CD4-positive, alpha-beta T cell (primary cell): ENCODE data around the gene ATM. TPM values are rescaled to one million over a fixed set of nuclear protein-coding genes. Genes with fewer than 3 reads are reported as not detected.

Experiments used
- ATAC-seq: fragments of 200-7000 bp; cut with Tn5 transposase; one replicate; pipeline ENCODE4 v1.10.0; 2022; ENCODE audit warnings: mild to moderate bottlenecking; ENCODE audit not compliant: poor library complexity
- CTCF ChIA-PET: fragments of 350-600 bp; sonication (Branson Sonifier 250); formaldehyde crosslinking; loops from one replicate; lab custom pipeline; 2021; ENCODE audit warnings: antibody characterized with exemption, inconsistent platforms; lab: Charles Lee
- POLR2A ChIA-PET: fragments of 350-600 bp; sonication (Branson Sonifier 250); formaldehyde crosslinking; loops from one replicate; lab custom pipeline; 2021; ENCODE audit warnings: antibody characterized with exemption, inconsistent platforms; lab: Charles Lee
- DNase-seq, 14 experiments: peaks; one replicate each; pipeline ENCODE4 v3.0.0-alpha.2; 2013 to 2020; ENCODE audit warnings: mixed read lengths in 2 of 14
- H3K27ac ChIP-seq, 2 donors: one replicate each; pipeline versions ENCODE4 v1.5.1 to v1.7.0; 2013; ENCODE audit warnings: low read length in 2 of 2, low read depth in 1 of 2, mild to moderate bottlenecking in 1 of 2
- H3K27me3 ChIP-seq, 2 experiments: 1 replicate in 1 of 2; 2 replicates in 1 of 2; pipeline versions ENCODE4 v1.6.1 to v1.7.0; 2013; ENCODE audit warnings: low read length in 2 of 2, control low read depth in 1 of 2, mild to moderate bottlenecking in 1 of 2, moderate library complexity in 1 of 2; ENCODE audit not compliant: insufficient read depth in 2 of 2, control insufficient read depth in 1 of 2
- H3K36me3 ChIP-seq: one replicate; pipeline ENCODE4 v1.6.1; 2013; ENCODE audit warnings: low read length, control low read depth; ENCODE audit not compliant: insufficient read depth
- H3K4me1 ChIP-seq: one replicate; pipeline ENCODE4 v1.6.1; 2013; ENCODE audit warnings: low read length, control low read depth; ENCODE audit not compliant: insufficient read depth
- H3K4me3 ChIP-seq: one replicate; pipeline ENCODE4 v1.5.1; 2013; ENCODE audit warnings: mild to moderate bottlenecking, low read length, moderate library complexity
- H3K9me3 ChIP-seq, 2 experiments: 1 replicate in 1 of 2; 2 replicates in 1 of 2; pipeline versions ENCODE4 v1.6.1 to v1.7.0; 2013; ENCODE audit warnings: low read length in 2 of 2, mild to moderate bottlenecking in 2 of 2, control low read depth in 1 of 2, moderate library complexity in 1 of 2; ENCODE audit not compliant: control insufficient read depth in 1 of 2, insufficient read depth in 1 of 2
- H3K27ac Mint-ChIP-seq: one replicate; pipeline ENCODE4 v1.8.0; 2020; ENCODE audit warnings: mixed read lengths
- H3K27me3 Mint-ChIP-seq: one replicate; pipeline ENCODE4 v1.8.0; 2021; ENCODE audit warnings: mixed read lengths
- H3K36me3 Mint-ChIP-seq: one replicate; pipeline ENCODE4 v1.8.0; 2021; ENCODE audit warnings: low read depth, mixed read lengths
- H3K4me1 Mint-ChIP-seq: one replicate; pipeline ENCODE4 v1.8.0; 2021; ENCODE audit warnings: low read depth, mixed read lengths
- H3K4me3 Mint-ChIP-seq: one replicate; pipeline ENCODE4 v1.8.0; 2020; ENCODE audit warnings: mild to moderate bottlenecking, mixed read lengths
- H3K9me3 Mint-ChIP-seq: one replicate; pipeline ENCODE4 v1.8.0; 2020; ENCODE audit warnings: mixed read lengths
- CTCF ChIP-seq: fragments of 200-600 bp; IDR thresholded peaks from one replicate; pipeline ENCODE4 v1.8.0; 2022; ENCODE audit warnings: antibody characterized with exemption, mild to moderate bottlenecking
- intact Hi-C, 2 experiments: fragments of 100-400 bp; cut with DNase I in 1 of 2; cut with micrococcal nuclease in 1 of 2; formaldehyde crosslinking; loops; one replicate each; pipeline versions ENCODE4 v1.15.1 to v1.9.0; 2023 to 2025; cut with DNase I, micrococcal nuclease
- total RNA-seq, 174 experiments: library from RNA in 2 of 174; stranded (reverse) in 2 of 174; gene quantifications; one replicate each; pipeline ENCODE4 v1.2.3 and lab custom pipeline; 2021 to 2026

The ATM gene
- total RNA-seq, 2 experiments from 2014 or later, result 307 to 329 TPM

GRCh38 chr11:108345767-108346166 is 122.9 kb downstream of the ATM start:
- DNase-seq, result no peak
- no peak for ATAC-seq
- TF ChIP-seq CTCF, result no peak
- POLR2A ChIA-PET, result no interaction called here
- no peak overlapping the region for H3K4me3 Mint-ChIP-seq
- peaks cover 72% of the 10 kb centered on the region for H3K36me3 ChIP-seq
- H3K4me1 ChIP-seq, result no peaks in the 10 kb centered on the region
- no peak overlapping the region for H3K4me3 ChIP-seq
- peaks cover 29% of the 10 kb centered on the region for H3K4me1 Mint-ChIP-seq
- peaks cover 90% of the 10 kb centered on the region for H3K36me3 Mint-ChIP-seq
- H3K27me3 ChIP-seq, result no peaks in the 10 kb centered on the region
- intact Hi-C loops, result loop anchor here in 1 of 2 experiments (10.0 kb wide), 1 partner anchor 299 kb away; no protein-coding TSS in a partner anchor
- no peaks in the 10 kb centered on the region for H3K9me3 ChIP-seq
- no peak overlapping the region for H3K27ac ChIP-seq
- H3K27ac Mint-ChIP-seq, result peak overlapping the region; percentile 52
- H3K27me3 Mint-ChIP-seq, result no peaks in the 10 kb centered on the region
- CTCF ChIA-PET, result no interaction called here
- H3K9me3 Mint-ChIP-seq, result no peaks in the 10 kb centered on the region

DNA sequence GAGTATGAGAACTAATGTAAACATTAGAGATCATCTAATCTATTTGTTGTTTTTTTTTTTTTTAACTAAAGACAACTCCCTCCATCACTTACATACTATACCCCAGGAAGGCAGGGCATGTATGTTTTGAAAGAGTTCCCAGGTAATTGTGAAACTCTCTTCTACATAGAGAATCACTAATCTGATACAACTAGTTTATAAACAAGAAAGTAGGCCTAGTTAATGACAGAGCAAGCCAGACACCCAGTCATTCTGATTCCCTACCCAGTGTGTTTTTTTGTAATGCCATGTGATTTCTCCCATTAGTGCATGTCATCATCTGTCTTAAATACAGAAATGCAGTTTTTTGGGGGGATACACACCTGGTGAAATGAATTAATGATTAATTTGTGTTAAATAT is 123.6 kb downstream of the ATM start:
- no peak overlapping the region for H3K27ac ChIP-seq
- H3K27ac Mint-ChIP-seq, result peak overlapping the region; percentile 52
- no peak for DNase-seq

GRCh38 chr11:108351468-108351867 is 128.6 kb downstream of the ATM start:
- TF ChIP-seq CTCF, result no peak
- DNase-seq, result no peak
- H3K36me3 Mint-ChIP-seq, result peaks cover 95% of the 10 kb centered on the region
- peak overlapping the region; percentile 50 for H3K27ac Mint-ChIP-seq
- no peaks in the 10 kb centered on the region for H3K4me1 ChIP-seq
- ATAC-seq, result no peak
- CTCF ChIA-PET, result interaction anchor here (1.2 to 1.9 kb wide), 2 partner anchors 10 to 17 kb away, joined by 3 to 6 read pairs; no protein-coding TSS in a partner anchor
- no peak overlapping the region for H3K4me3 ChIP-seq
- H3K4me3 Mint-ChIP-seq, result no peak overlapping the region
- POLR2A ChIA-PET, result no interaction called here
- no peaks in the 10 kb centered on the region for H3K27me3 ChIP-seq
- H3K36me3 ChIP-seq, result peaks cover 92% of the 10 kb centered on the region
- H3K4me1 Mint-ChIP-seq, result no peaks in the 10 kb centered on the region
- H3K9me3 ChIP-seq, result no peaks in the 10 kb centered on the region
- no peaks in the 10 kb centered on the region for H3K9me3 Mint-ChIP-seq
- H3K27ac ChIP-seq, result no peak overlapping the region
- no peaks in the 10 kb centered on the region for H3K27me3 Mint-ChIP-seq
- intact Hi-C loops, result loop anchor here in 1 of 2 experiments (5.0 kb wide), 1 partner anchor 34 kb away; no protein-coding TSS in a partner anchor

More for the DNA sequence above, 123.6 kb downstream of the ATM start:
- peaks cover 72% of the 10 kb centered on the region for H3K36me3 ChIP-seq
- peaks cover 90% of the 10 kb centered on the region for H3K36me3 Mint-ChIP-seq
- intact Hi-C loops, result loop anchor here in 1 of 2 experiments (10.0 kb wide), 1 partner anchor 298 kb away; no protein-coding TSS in a partner anchor
- ChIA-PET CTCF (no interaction called here), POLR2A (no interaction called here)
- H3K9me3 ChIP-seq, result no peaks in the 10 kb centered on the region
- H3K4me3 Mint-ChIP-seq, result no peak overlapping the region
- no peak overlapping the region for H3K4me3 ChIP-seq
- no peaks in the 10 kb centered on the region for H3K4me1 ChIP-seq
- no peaks in the 10 kb centered on the region for H3K27me3 Mint-ChIP-seq
- H3K27me3 ChIP-seq, result no peaks in the 10 kb centered on the region
- no peak for ATAC-seq
- H3K9me3 Mint-ChIP-seq, result no peaks in the 10 kb centered on the region
- TF ChIP-seq CTCF, result no peak
- H3K4me1 Mint-ChIP-seq, result peaks cover 24% of the 10 kb centered on the region
